ENCODE measurements around the gene GAS1.

The GAS1 gene

DNA sequence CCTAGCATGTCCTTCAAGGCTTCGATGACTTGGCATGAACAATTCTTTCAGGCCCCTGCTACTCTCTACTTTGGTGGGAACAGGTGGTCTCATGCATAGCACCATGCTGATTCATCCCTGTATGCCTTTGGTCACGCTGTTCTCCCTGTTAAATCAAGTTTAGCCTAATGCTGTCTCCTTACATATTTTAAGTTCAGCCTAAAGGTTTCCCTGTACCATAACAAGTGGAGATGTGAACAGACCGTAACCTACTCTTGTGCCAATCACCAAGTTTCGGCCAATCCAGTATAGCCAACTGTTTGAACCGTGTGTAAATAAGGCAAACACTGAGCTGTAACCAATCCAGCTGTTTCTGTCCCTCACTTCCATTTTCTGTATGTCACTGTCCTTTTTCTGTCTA lies 8.0 kb downstream of the GAS1 start:
- Histone ChIP-seq H3K79me1 (ENCODE audit: low read length) (no peaks in the 10 kb centered on the region), H3K56ac (ENCODE audit: low read length) (no peak overlapping the region), H3K23ac (ENCODE audit: low read length) (no peak overlapping the region), H4K8ac (ENCODE audit: low read depth, low read length) (no peak overlapping the region), H3K4me2 (ENCODE audit: low read length) (no peak overlapping the region), H3K79me2 (ENCODE audit: control insufficient read depth, insufficient read depth, low read length) (no peaks in the 10 kb centered on the region), H4K5ac (ENCODE audit: low read length) (no peak overlapping the region), H3K27me3 (ENCODE audit: insufficient read depth, low read length, poor library complexity) (peaks cover 2% of the 10 kb centered on the region), H3K4me3 (ENCODE audit: low read length) (no peak overlapping the region), H2BK120ac (ENCODE audit: low read depth, low read length) (no peak overlapping the region), H3K4ac (ENCODE audit: low read depth, low read length) (no peak overlapping the region), H3K18ac (ENCODE audit: low read length) (no peak overlapping the region), H3K36me3 (ENCODE audit: control insufficient read depth, insufficient read depth, low read length) (no peaks in the 10 kb centered on the region), H2AK5ac (ENCODE audit: low read length) (no peak overlapping the region), H3K27ac (ENCODE audit: low read depth, low read length) (no peak overlapping the region), H3K9ac (ENCODE audit: low read length) (no peak overlapping the region), H2BK15ac (replicated peaks; ENCODE audit: low read depth) (no peak overlapping the region), H2BK5ac (ENCODE audit: low read length) (no peak overlapping the region), H3K4me1 (ENCODE audit: control insufficient read depth, low read depth, low read length) (peaks cover 6% of the 10 kb centered on the region)
- no peak for DNase-seq
- no CpG with 5 or more reads among the region's 5 CpGs for WGBS (ENCODE audit: extremely low coverage, insufficient coverage, low lambda C conversion rate)

GRCh38 chr9:86938780-86939179 lies 8.5 kb downstream of the GAS1 start:
- peaks cover 2% of the 10 kb centered on the region for H3K27me3 ChIP-seq (ENCODE audit: insufficient read depth, low read length, poor library complexity)
- DNase-seq: peak; percentile 19

DNA sequence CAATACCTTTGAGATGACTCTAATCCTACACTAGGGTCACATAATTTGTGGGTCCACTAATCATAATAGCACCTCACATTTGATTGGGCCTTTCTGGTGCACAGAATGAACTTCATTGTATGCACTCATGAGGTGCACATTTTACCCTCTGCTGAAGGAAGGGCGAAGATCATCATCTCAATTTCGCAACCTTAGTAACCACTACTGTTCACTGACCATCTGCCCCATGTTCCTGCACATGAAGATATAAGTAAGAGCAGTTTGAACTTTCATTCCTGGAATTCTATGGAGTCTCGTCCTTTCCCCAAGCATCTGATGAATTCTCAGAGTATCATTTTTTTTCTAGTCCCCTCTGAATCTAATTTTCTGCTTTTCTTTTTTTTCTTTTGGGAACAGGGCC lies 21.2 kb downstream of the GAS1 start:
- H3K36me3 ChIP-seq (ENCODE audit: control insufficient read depth, insufficient read depth, low read length): no peaks in the 10 kb centered on the region
- no peak overlapping the region for H2BK15ac ChIP-seq (replicated peaks; ENCODE audit: low read depth)
- no peak overlapping the region for H3K4ac ChIP-seq (ENCODE audit: low read depth, low read length)
- no peak overlapping the region for H2BK120ac ChIP-seq (ENCODE audit: low read depth, low read length)
- no peak overlapping the region for H4K5ac ChIP-seq (ENCODE audit: low read length)
- no peak overlapping the region for H3K4me3 ChIP-seq (ENCODE audit: low read length)
- H3K27me3 ChIP-seq (ENCODE audit: insufficient read depth, low read length, poor library complexity): no peaks in the 10 kb centered on the region
- H3K79me2 ChIP-seq (ENCODE audit: control insufficient read depth, insufficient read depth, low read length): no peaks in the 10 kb centered on the region
- WGBS (ENCODE audit: extremely low coverage, insufficient coverage, low lambda C conversion rate): no CpG with 5 or more reads among the region's 3 CpGs
- H2AK5ac ChIP-seq (ENCODE audit: low read length): no peak overlapping the region
- H3K56ac ChIP-seq (ENCODE audit: low read length): no peak overlapping the region
- H3K4me2 ChIP-seq (ENCODE audit: low read length): no peak overlapping the region
- H3K18ac ChIP-seq (ENCODE audit: low read length): no peak overlapping the region
- DNase-seq: no peak
- no peaks in the 10 kb centered on the region for H3K79me1 ChIP-seq (ENCODE audit: low read length)
- H4K8ac ChIP-seq (ENCODE audit: low read depth, low read length): no peak overlapping the region
- H3K9ac ChIP-seq (ENCODE audit: low read length): no peak overlapping the region
- H3K27ac ChIP-seq (ENCODE audit: low read depth, low read length): no peak overlapping the region
- H3K4me1 ChIP-seq (ENCODE audit: control insufficient read depth, low read depth, low read length): no peaks in the 10 kb centered on the region
- H3K23ac ChIP-seq (ENCODE audit: low read length): no peak overlapping the region
- H2BK5ac ChIP-seq (ENCODE audit: low read length): no peak overlapping the region

More at GRCh38 chr9:86938780-86939179, 8.5 kb downstream of the GAS1 start:
- Histone ChIP-seq H3K36me3 (ENCODE audit: control insufficient read depth, insufficient read depth, low read length) (no peaks in the 10 kb centered on the region), H3K79me1 (ENCODE audit: low read length) (no peaks in the 10 kb centered on the region), H4K5ac (ENCODE audit: low read length) (no peak overlapping the region), H3K23ac (ENCODE audit: low read length) (no peak overlapping the region), H3K4ac (ENCODE audit: low read depth, low read length) (no peak overlapping the region), H3K18ac (ENCODE audit: low read length) (no peak overlapping the region), H2AK5ac (ENCODE audit: low read length) (no peak overlapping the region), H3K4me2 (ENCODE audit: low read length) (no peak overlapping the region), H3K27ac (ENCODE audit: low read depth, low read length) (no peak overlapping the region), H3K79me2 (ENCODE audit: control insufficient read depth, insufficient read depth, low read length) (no peaks in the 10 kb centered on the region), H3K4me1 (ENCODE audit: control insufficient read depth, low read depth, low read length) (peaks cover 6% of the 10 kb centered on the region), H2BK120ac (ENCODE audit: low read depth, low read length) (no peak overlapping the region), H3K56ac (ENCODE audit: low read length) (no peak overlapping the region), H3K9ac (ENCODE audit: low read length) (no peak overlapping the region), H2BK15ac (replicated peaks; ENCODE audit: low read depth) (no peak overlapping the region), H4K8ac (ENCODE audit: low read depth, low read length) (no peak overlapping the region), H3K4me3 (ENCODE audit: low read length) (no peak overlapping the region), H2BK5ac (ENCODE audit: low read length) (no peak overlapping the region)
- no CpG with 5 or more reads among the region's 1 CpG for WGBS (ENCODE audit: extremely low coverage, insufficient coverage, low lambda C conversion rate)

DNA sequence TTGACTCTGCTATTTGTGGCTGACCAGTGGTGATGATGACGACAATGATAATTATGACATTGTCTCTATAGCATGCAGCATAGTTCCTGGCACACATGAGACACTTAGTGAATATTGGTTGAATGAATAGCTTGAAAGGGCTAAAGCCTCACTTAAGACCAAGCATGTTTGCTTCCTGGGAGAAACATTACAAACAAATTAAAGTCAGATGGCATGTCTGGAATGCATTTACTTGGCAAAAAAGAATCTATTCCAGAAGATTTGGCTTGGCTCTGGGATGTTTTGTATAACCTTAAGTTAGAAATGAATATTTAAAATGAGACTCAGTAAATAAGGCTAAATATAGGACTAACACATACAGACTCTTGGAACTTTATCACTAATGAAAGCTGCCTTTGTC lies 21.6 kb downstream of the GAS1 start:
- Histone ChIP-seq H4K5ac (ENCODE audit: low read length) (no peak overlapping the region), H3K79me2 (ENCODE audit: control insufficient read depth, insufficient read depth, low read length) (no peaks in the 10 kb centered on the region), H3K27ac (ENCODE audit: low read depth, low read length) (no peak overlapping the region), H3K4me2 (ENCODE audit: low read length) (no peak overlapping the region), H2BK15ac (replicated peaks; ENCODE audit: low read depth) (no peak overlapping the region), H3K56ac (ENCODE audit: low read length) (no peak overlapping the region), H3K27me3 (ENCODE audit: insufficient read depth, low read length, poor library complexity) (no peaks in the 10 kb centered on the region), H2BK120ac (ENCODE audit: low read depth, low read length) (no peak overlapping the region), H3K4me3 (ENCODE audit: low read length) (no peak overlapping the region), H2AK5ac (ENCODE audit: low read length) (no peak overlapping the region), H3K18ac (ENCODE audit: low read length) (no peak overlapping the region), H3K9ac (ENCODE audit: low read length) (no peak overlapping the region), H3K4ac (ENCODE audit: low read depth, low read length) (no peak overlapping the region), H2BK5ac (ENCODE audit: low read length) (no peak overlapping the region), H3K36me3 (ENCODE audit: control insufficient read depth, insufficient read depth, low read length) (no peaks in the 10 kb centered on the region), H3K79me1 (ENCODE audit: low read length) (no peaks in the 10 kb centered on the region), H4K8ac (ENCODE audit: low read depth, low read length) (no peak overlapping the region), H3K23ac (ENCODE audit: low read length) (no peak overlapping the region), H3K4me1 (ENCODE audit: control insufficient read depth, low read depth, low read length) (no peaks in the 10 kb centered on the region)
- DNase-seq: no peak
- WGBS (ENCODE audit: extremely low coverage, insufficient coverage, low lambda C conversion rate): no CpG with 5 or more reads among the region's 1 CpG

- Histone ChIP-seq H3K79me2 (ENCODE audit: control insufficient read depth, insufficient read depth, low read length) (no peaks in the 10 kb centered on the region), H2AK5ac (ENCODE audit: low read length) (no peak overlapping the region), H3K27ac (ENCODE audit: low read depth, low read length) (no peak overlapping the region), H3K4me2 (ENCODE audit: low read length) (no peak overlapping the region), H3K9ac (ENCODE audit: low read length) (no peak overlapping the region), H3K4me3 (ENCODE audit: low read length) (no peak overlapping the region), H3K27me3 (ENCODE audit: insufficient read depth, low read length, poor library complexity) (no peaks in the 10 kb centered on the region), H4K5ac (ENCODE audit: low read length) (no peak overlapping the region), H3K56ac (ENCODE audit: low read length) (no peak overlapping the region), H3K36me3 (ENCODE audit: control insufficient read depth, insufficient read depth, low read length) (no peaks in the 10 kb centered on the region), H3K4me1 (ENCODE audit: control insufficient read depth, low read depth, low read length) (no peaks in the 10 kb centered on the region), H3K23ac (ENCODE audit: low read length) (no peak overlapping the region), H3K79me1 (ENCODE audit: low read length) (no peaks in the 10 kb centered on the region), H4K8ac (ENCODE audit: low read depth, low read length) (no peak overlapping the region), H3K4ac (ENCODE audit: low read depth, low read length) (no peak overlapping the region), H2BK15ac (replicated peaks; ENCODE audit: low read depth) (no peak overlapping the region), H2BK5ac (ENCODE audit: low read length) (no peak overlapping the region), H2BK120ac (ENCODE audit: low read depth, low read length) (no peak overlapping the region), H3K18ac (ENCODE audit: low read length) (no peak overlapping the region)
- 100% methylated on average over 2 of the region's 5 CpGs for WGBS (ENCODE audit: extremely low coverage, insufficient coverage, low lambda C conversion rate)
- no peak for DNase-seq
Observed at GRCh38 chr9:86924206-86924605, 23.1 kb downstream of the GAS1 start.

GRCh38 chr9:86921151-86921923 lies 26.0 kb downstream of the GAS1 start:
- Histone ChIP-seq H3K27ac (ENCODE audit: low read depth, low read length) (no peak overlapping the region), H3K56ac (ENCODE audit: low read length) (no peak overlapping the region), H4K5ac (ENCODE audit: low read length) (no peak overlapping the region), H2BK15ac (replicated peaks; ENCODE audit: low read depth) (no peak overlapping the region), H2BK5ac (ENCODE audit: low read length) (no peak overlapping the region), H2BK120ac (ENCODE audit: low read depth, low read length) (no peak overlapping the region), H3K4ac (ENCODE audit: low read depth, low read length) (no peak overlapping the region), H3K27me3 (ENCODE audit: insufficient read depth, low read length, poor library complexity) (no peaks in the 10 kb centered on the region), H3K4me3 (ENCODE audit: low read length) (no peak overlapping the region), H3K23ac (ENCODE audit: low read length) (no peak overlapping the region), H3K18ac (ENCODE audit: low read length) (no peak overlapping the region), H3K4me2 (ENCODE audit: low read length) (no peak overlapping the region), H3K9ac (ENCODE audit: low read length) (no peak overlapping the region), H3K79me2 (ENCODE audit: control insufficient read depth, insufficient read depth, low read length) (no peaks in the 10 kb centered on the region), H3K4me1 (ENCODE audit: control insufficient read depth, low read depth, low read length) (no peaks in the 10 kb centered on the region), H3K79me1 (ENCODE audit: low read length) (no peaks in the 10 kb centered on the region), H3K36me3 (ENCODE audit: control insufficient read depth, insufficient read depth, low read length) (no peaks in the 10 kb centered on the region), H2AK5ac (ENCODE audit: low read length) (no peak overlapping the region), H4K8ac (ENCODE audit: low read depth, low read length) (no peak overlapping the region)
- WGBS (ENCODE audit: extremely low coverage, insufficient coverage, low lambda C conversion rate): no CpG with 5 or more reads among the region's 15 CpGs
- no peak for DNase-seq

Data from mesendoderm (in vitro differentiated cells).